Measurements from ENCODE around the gene TMEM132D.

TMEM132D gene

GRCh38 chr12:129532707-129533499 lies 370.9 kb downstream of the TMEM132D start:
- no peak overlapping the region for H3K4me3 Mint-ChIP-seq
- no peak for TF ChIP-seq CTCF (IDR thresholded peaks at IDR 0.05; ENCODE audit: unreplicated experiment in 3 of 3)
- H3K27me3 Mint-ChIP-seq (ENCODE audit: low read depth), result no peaks in the 10 kb centered on the region
- no peaks in the 10 kb centered on the region for H3K9me3 Mint-ChIP-seq
- no peaks in the 10 kb centered on the region for H3K36me3 Mint-ChIP-seq (ENCODE audit: low read depth)
- no peak overlapping the region for H3K27ac Mint-ChIP-seq
- H3K4me1 Mint-ChIP-seq, result peaks cover 16% of the 10 kb centered on the region

- peaks cover 16% of the 10 kb centered on the region for H3K4me1 Mint-ChIP-seq
- no peak overlapping the region for H3K4me3 Mint-ChIP-seq
- H3K27ac Mint-ChIP-seq, result no peak overlapping the region
- no peaks in the 10 kb centered on the region for H3K9me3 Mint-ChIP-seq
- no peak for TF ChIP-seq CTCF (IDR thresholded peaks at IDR 0.05; ENCODE audit: unreplicated experiment in 3 of 3)
- no peaks in the 10 kb centered on the region for H3K36me3 Mint-ChIP-seq (ENCODE audit: low read depth)
- no peaks in the 10 kb centered on the region for H3K27me3 Mint-ChIP-seq (ENCODE audit: low read depth)
These were observed 371.7 kb downstream of the TMEM132D start for GRCh38 chr12:129532082-129532481.

- peak overlapping the region in 2 of 3 experiments; percentile 11 to 34 for H3K27ac Mint-ChIP-seq
- peaks cover 16% of the 10 kb centered on the region for H3K4me1 Mint-ChIP-seq
- no peaks in the 10 kb centered on the region for H3K27me3 Mint-ChIP-seq (ENCODE audit: low read depth)
- H3K9me3 Mint-ChIP-seq, result no peaks in the 10 kb centered on the region
- TF ChIP-seq CTCF (IDR thresholded peaks at IDR 0.05; ENCODE audit: unreplicated experiment in 3 of 3), result no peak
- H3K4me3 Mint-ChIP-seq, result no peak overlapping the region
- no peaks in the 10 kb centered on the region for H3K36me3 Mint-ChIP-seq (ENCODE audit: low read depth)
These were observed 372.8 kb downstream of the TMEM132D start for GRCh38 chr12:129530984-129531383.

- H3K9me3 Mint-ChIP-seq, result no peaks in the 10 kb centered on the region
- H3K4me3 Mint-ChIP-seq, result no peak overlapping the region
- TF ChIP-seq CTCF (IDR thresholded peaks at IDR 0.05; ENCODE audit: unreplicated experiment in 3 of 3), result no peak
- H3K36me3 Mint-ChIP-seq (ENCODE audit: low read depth), result no peaks in the 10 kb centered on the region
- H3K4me1 Mint-ChIP-seq, result peaks cover 16% of the 10 kb centered on the region
- H3K27ac Mint-ChIP-seq, result no peak overlapping the region
- no peaks in the 10 kb centered on the region for H3K27me3 Mint-ChIP-seq (ENCODE audit: low read depth)
These were observed 373.3 kb downstream of the TMEM132D start for GRCh38 chr12:129530517-129530916.

- Mint-ChIP-seq H3K27me3 (ENCODE audit: low read depth) (no peaks in the 10 kb centered on the region), H3K9me3 (no peaks in the 10 kb centered on the region), H3K4me1 (peaks cover 16% of the 10 kb centered on the region), H3K27ac (no peak overlapping the region), H3K4me3 (no peak overlapping the region), H3K36me3 (ENCODE audit: low read depth) (no peaks in the 10 kb centered on the region)
- no peak for TF ChIP-seq CTCF (IDR thresholded peaks at IDR 0.05; ENCODE audit: unreplicated experiment in 3 of 3)
These were observed 376.3 kb downstream of the TMEM132D start for GRCh38 chr12:129527506-129527905.

- Mint-ChIP-seq H3K4me1 (peaks cover 4% of the 10 kb centered on the region), H3K9me3 (no peaks in the 10 kb centered on the region), H3K4me3 (no peak overlapping the region), H3K27ac (no peak overlapping the region), H3K36me3 (ENCODE audit: low read depth) (no peaks in the 10 kb centered on the region), H3K27me3 (ENCODE audit: low read depth) (no peaks in the 10 kb centered on the region)
- TF ChIP-seq CTCF (IDR thresholded peaks at IDR 0.05; ENCODE audit: unreplicated experiment in 3 of 3), result no peak
These were observed 380.2 kb downstream of the TMEM132D start for GRCh38 chr12:129523621-129524020.

All from nephron (organoid).